ENCODE measurements around the gene SECTM1.

SECTM1 gene

GRCh38 chr17:82319619-82320062 lies 13.9 kb downstream of the SECTM1 start:
- no peak for DNase-seq (ENCODE audit: low read depth)
- H3K4me3 ChIP-seq (ENCODE audit: control insufficient read depth, low read depth, low read length) = no peak overlapping the region
- TF ChIP-seq CTCF (conservative IDR thresholded peaks at IDR 0.05; ENCODE audit: control insufficient read depth, insufficient read depth, low read depth, low read length) = no peak

GRCh38 chr17:82318772-82319606 lies 14.6 kb downstream of the SECTM1 start:
- TF ChIP-seq CTCF (conservative IDR thresholded peaks at IDR 0.05; ENCODE audit: control insufficient read depth, insufficient read depth, low read depth, low read length) = no peak
- H3K4me3 ChIP-seq (ENCODE audit: control insufficient read depth, low read depth, low read length) = no peak overlapping the region
- no peak for DNase-seq (ENCODE audit: low read depth)

GRCh38 chr17:82318169-82318498 lies 15.4 kb downstream of the SECTM1 start:
- no peak for DNase-seq (ENCODE audit: low read depth)

GRCh38 chr17:82317394-82318168 lies 16.0 kb downstream of the SECTM1 start, which contains the start of gene CD7:
Gene CD7 (minus strand): TSS chr17:82317608. CDS start chr17:82317495, 113 bp downstream.
- no peak within 1 kb of the TSS for H3K4me3 ChIP-seq (ENCODE audit: control insufficient read depth, low read depth, low read length)
- no peak for DNase-seq (ENCODE audit: low read depth)
- no peak for TF ChIP-seq CTCF (conservative IDR thresholded peaks at IDR 0.05; ENCODE audit: control insufficient read depth, insufficient read depth, low read depth, low read length)

More at GRCh38 chr17:82318169-82318498, 15.4 kb downstream of the SECTM1 start:
- TF ChIP-seq CTCF (conservative IDR thresholded peaks at IDR 0.05; ENCODE audit: control insufficient read depth, insufficient read depth, low read depth, low read length) = no peak
- H3K4me3 ChIP-seq (ENCODE audit: control insufficient read depth, low read depth, low read length) = no peak overlapping the region

GRCh38 chr17:82316651-82317393 lies 16.7 kb downstream of the SECTM1 start:
- no peak for TF ChIP-seq CTCF (conservative IDR thresholded peaks at IDR 0.05; ENCODE audit: control insufficient read depth, insufficient read depth, low read depth, low read length)
- no peak for DNase-seq (ENCODE audit: low read depth)
- no peak overlapping the region for H3K4me3 ChIP-seq (ENCODE audit: control insufficient read depth, low read depth, low read length)

- no peak overlapping the region for H3K4me3 ChIP-seq (ENCODE audit: control insufficient read depth, low read depth, low read length)
- DNase-seq (ENCODE audit: low read depth) = no peak
- TF ChIP-seq CTCF (conservative IDR thresholded peaks at IDR 0.05; ENCODE audit: control insufficient read depth, insufficient read depth, low read depth, low read length) = no peak
These were observed 17.7 kb downstream of the SECTM1 start for GRCh38 chr17:82315703-82316358.
